ENCODE results near the gene ALDH1A3. TPM values are rescaled to one million over a fixed set of nuclear protein-coding genes. Genes with fewer than 3 reads are reported as not detected.

The ALDH1A3 gene
- total RNA-seq, 2 donors from 2014 or later, result 240 to 347 TPM

DNA sequence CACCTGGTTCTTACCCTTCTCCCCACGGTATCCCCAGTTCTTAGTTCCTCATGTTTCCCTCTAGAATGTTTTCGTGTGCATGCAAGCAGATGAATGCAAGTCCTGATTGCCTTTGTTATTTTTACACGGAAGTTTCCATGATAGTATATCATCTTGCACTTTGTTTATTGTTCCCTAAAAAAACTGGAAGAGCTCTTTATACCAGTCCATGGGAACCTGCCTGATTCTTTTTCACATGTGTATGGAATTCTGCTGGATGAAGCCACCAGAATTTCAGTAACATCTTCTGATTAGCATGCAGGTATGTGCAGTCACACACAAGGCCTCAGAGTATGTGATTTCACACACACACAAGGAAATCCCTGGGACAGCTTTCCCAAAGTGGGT lies 23.5 kb downstream of the ALDH1A3 start:
- H3K4me3 ChIP-seq, result no peak overlapping the region

DNA sequence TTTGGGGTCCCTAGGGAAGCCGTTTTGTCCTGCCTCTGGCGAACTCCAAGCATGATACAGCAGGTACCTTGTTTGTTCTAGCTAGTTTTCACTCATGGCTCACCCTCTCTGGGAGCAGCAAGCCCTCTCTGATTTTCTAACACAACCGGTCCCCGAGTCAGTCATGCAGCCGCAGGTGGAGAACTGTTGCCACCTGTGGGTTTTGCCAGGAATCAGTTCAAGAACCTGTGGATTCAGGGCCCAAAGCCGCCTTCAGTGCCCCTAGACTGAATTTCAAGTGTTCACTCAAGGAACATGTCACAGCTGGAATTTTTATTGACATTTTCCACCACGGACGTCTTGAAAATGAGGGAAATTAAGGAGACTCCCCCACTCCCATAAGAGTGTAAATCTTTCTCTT lies 26.2 kb downstream of the ALDH1A3 start:
- Histone ChIP-seq H3K4me3 (no peak overlapping the region), H3K9me3 (no peaks in the 10 kb centered on the region), H3K36me3 (no peaks in the 10 kb centered on the region), H3K4me1 (replicated peaks) (peaks cover 48% of the 10 kb centered on the region), H3K27ac (peak overlapping the region; percentile 71 to 98), H3K27me3 (replicated peaks; ENCODE audit: insufficient read depth) (no peaks in the 10 kb centered on the region)
- intact Hi-C loops (cut with DNase I), result no loop called here
- TF ChIP-seq, protein P1, sequence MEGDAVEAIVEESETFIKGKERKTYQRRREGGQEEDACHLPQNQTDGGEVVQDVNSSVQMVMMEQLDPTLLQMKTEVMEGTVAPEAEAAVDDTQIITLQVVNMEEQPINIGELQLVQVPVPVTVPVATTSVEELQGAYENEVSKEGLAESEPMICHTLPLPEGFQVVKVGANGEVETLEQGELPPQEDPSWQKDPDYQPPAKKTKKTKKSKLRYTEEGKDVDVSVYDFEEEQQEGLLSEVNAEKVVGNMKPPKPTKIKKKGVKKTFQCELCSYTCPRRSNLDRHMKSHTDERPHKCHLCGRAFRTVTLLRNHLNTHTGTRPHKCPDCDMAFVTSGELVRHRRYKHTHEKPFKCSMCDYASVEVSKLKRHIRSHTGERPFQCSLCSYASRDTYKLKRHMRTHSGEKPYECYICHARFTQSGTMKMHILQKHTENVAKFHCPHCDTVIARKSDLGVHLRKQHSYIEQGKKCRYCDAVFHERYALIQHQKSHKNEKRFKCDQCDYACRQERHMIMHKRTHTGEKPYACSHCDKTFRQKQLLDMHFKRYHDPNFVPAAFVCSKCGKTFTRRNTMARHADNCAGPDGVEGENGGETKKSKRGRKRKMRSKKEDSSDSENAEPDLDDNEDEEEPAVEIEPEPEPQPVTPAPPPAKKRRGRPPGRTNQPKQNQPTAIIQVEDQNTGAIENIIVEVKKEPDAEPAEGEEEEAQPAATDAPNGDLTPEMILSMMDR (IDR thresholded peaks at IDR 0.05), result peak in 3 of 4 experiments; percentile 24 to 67 (median 51)
- TF ChIP-seq POLR2AphosphoS5 (IDR thresholded peaks at IDR 0.05) (peak; percentile 30), POLR2A (IDR thresholded peaks at IDR 0.05) (no peak)
- peak; percentile 64 for DNase-seq (ENCODE audit: low spot score)
- 48% methylated on average over 8 of the region's 8 CpGs for WGBS

More for the DNA sequence above, 23.5 kb downstream of the ALDH1A3 start:
- H3K4me1 ChIP-seq (replicated peaks), result peaks cover 60% of the 10 kb centered on the region
- 8% methylated on average over 3 of the region's 3 CpGs for WGBS
- intact Hi-C loops (cut with DNase I), result no loop called here
- peak overlapping the region; percentile 86 to 98 for H3K27ac ChIP-seq
- H3K36me3 ChIP-seq, result no peaks in the 10 kb centered on the region
- H3K27me3 ChIP-seq (replicated peaks; ENCODE audit: insufficient read depth), result no peaks in the 10 kb centered on the region
- TF ChIP-seq, protein P1 (IDR thresholded peaks at IDR 0.05), result no peak
- TF ChIP-seq POLR2AphosphoS5 (IDR thresholded peaks at IDR 0.05), result no peak
- TF ChIP-seq POLR2A (IDR thresholded peaks at IDR 0.05), result no peak
- no peaks in the 10 kb centered on the region for H3K9me3 ChIP-seq
- no peak for DNase-seq (ENCODE audit: low spot score)

DNA sequence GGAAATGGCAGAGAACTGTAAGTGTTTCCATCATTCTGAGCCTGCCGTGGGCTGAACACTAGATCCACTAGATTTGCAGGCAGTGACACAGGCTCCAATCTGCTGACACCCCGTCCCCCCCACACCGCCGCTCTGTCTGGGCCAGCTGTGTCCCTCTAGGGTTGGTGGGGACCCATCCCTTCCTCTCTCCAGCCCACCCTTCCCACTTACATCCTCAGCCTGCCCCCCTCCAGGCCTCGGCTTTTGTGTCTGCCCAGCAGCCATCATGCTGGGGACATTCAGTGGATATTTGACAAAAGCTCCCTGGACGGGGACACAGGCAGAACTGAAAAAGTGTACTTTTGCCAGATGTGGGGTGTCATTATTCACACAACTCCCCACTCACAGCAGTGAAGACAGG lies 28.8 kb downstream of the ALDH1A3 start:
- H3K4me3 ChIP-seq, result no peak overlapping the region
- intact Hi-C loops (cut with DNase I), result no loop called here
- H3K9me3 ChIP-seq, result no peaks in the 10 kb centered on the region
- TF ChIP-seq POLR2AphosphoS5 (IDR thresholded peaks at IDR 0.05) (no peak), POLR2A (IDR thresholded peaks at IDR 0.05) (no peak)
- TF ChIP-seq, protein P1 (IDR thresholded peaks at IDR 0.05), result no peak
- DNase-seq (ENCODE audit: low spot score), result no peak
- H3K27me3 ChIP-seq (replicated peaks; ENCODE audit: insufficient read depth), result no peaks in the 10 kb centered on the region
- WGBS, result 90% methylated on average over 6 of the region's 6 CpGs
- peak overlapping the region in 1 of 2 donors; percentile 98 for H3K27ac ChIP-seq
- peaks cover 27% of the 10 kb centered on the region for H3K4me1 ChIP-seq (replicated peaks)
- H3K36me3 ChIP-seq, result no peaks in the 10 kb centered on the region

DNA sequence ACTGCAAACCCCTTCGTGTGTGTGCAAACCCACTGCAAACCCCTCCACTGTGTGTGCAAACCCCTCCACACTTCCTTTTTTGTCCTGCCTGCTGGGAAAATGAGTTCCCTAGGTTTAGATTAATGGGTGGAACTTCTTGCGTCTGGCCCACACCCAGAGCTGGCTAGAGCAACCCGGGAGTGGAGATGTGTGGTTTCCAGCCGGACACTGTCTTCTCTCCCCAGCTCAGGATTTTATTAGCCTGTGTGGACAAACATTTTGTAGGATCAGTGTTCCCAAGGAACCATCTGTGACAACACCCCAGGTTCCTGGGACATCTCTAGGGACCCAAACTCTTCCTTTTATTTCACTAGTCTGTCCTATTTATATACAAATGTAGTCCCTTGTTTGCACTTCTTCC lies 29.9 kb downstream of the ALDH1A3 start:
- no peaks in the 10 kb centered on the region for H3K27me3 ChIP-seq (replicated peaks; ENCODE audit: insufficient read depth)
- no peak overlapping the region for H3K4me3 ChIP-seq
- WGBS, result 48% methylated on average over 4 of the region's 4 CpGs
- intact Hi-C loops (cut with DNase I), result no loop called here
- peak overlapping the region; percentile 49 to 70 for H3K27ac ChIP-seq
- H3K4me1 ChIP-seq (replicated peaks), result peaks cover 21% of the 10 kb centered on the region
- TF ChIP-seq POLR2A (IDR thresholded peaks at IDR 0.05), result no peak
- TF ChIP-seq POLR2AphosphoS5 (IDR thresholded peaks at IDR 0.05), result peak; percentile 73
- H3K36me3 ChIP-seq, result no peaks in the 10 kb centered on the region
- H3K9me3 ChIP-seq, result no peaks in the 10 kb centered on the region
- DNase-seq (ENCODE audit: low spot score), result peak; percentile 66

DNA sequence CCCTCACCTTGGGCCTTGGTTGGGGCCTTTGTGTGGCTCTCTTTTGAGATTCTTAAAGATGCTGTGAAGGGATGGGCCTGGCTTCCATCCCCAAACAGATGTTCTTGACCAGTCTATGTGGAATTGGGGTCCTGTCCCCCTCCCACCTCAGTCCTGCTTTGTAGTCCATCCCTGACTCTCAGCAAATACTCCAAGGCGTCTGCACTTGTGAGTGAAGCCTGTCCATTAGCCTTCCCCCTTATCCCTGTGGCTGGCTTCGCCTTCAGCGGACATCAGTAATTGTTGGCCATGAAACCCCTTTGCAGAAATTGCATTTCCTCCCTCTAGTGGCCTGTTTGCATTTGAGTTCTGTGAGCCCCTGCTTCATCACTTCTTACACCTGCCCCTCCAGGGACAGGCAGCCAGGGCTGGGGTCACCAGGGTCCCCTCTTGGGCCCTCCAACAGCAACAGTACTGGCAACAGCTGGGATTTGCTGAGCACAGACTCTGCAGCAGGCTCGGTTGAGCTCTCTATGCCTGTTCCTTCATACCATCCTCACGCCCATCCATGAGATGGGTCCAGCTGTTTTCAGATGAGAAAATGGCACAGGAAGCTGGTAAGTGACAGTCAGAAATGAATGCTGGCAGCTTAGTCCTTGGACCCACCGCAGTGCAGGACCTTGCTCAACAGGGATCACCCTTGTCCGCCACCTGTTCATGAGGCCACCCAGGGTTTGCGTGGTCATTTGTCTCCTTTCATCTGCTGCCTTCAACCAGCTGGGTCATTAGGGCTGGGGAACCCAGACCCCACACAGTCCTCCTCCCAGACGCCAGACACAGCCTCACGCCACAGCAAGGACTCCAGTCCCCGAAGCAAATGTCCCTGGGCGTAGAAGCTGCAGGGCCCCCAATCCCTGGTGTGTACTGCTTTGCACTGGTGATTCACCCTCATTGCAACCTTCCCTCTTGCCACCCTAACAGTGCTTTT lies 30.6 kb downstream of the ALDH1A3 start:
- TF ChIP-seq, protein P1 (IDR thresholded peaks at IDR 0.05), result peak in 1 of 4 experiments; percentile 7
- TF ChIP-seq POLR2A (IDR thresholded peaks at IDR 0.05) (no peak), POLR2AphosphoS5 (IDR thresholded peaks at IDR 0.05) (no peak)
- intact Hi-C loops (cut with DNase I), result no loop called here
- no peak for DNase-seq (ENCODE audit: low spot score)

More for the DNA sequence above, 30.6 kb downstream of the ALDH1A3 start:
- H3K27ac ChIP-seq, result peak overlapping the region; percentile 49 to 70
- H3K4me3 ChIP-seq, result no peak overlapping the region
- no peaks in the 10 kb centered on the region for H3K27me3 ChIP-seq (replicated peaks; ENCODE audit: insufficient read depth)
- H3K9me3 ChIP-seq, result no peaks in the 10 kb centered on the region
- H3K36me3 ChIP-seq, result no peaks in the 10 kb centered on the region
- H3K4me1 ChIP-seq (replicated peaks), result peaks cover 18% of the 10 kb centered on the region
- 84% methylated on average over 12 of the region's 12 CpGs for WGBS

Measured in prostate gland (tissue), 2 donors.